Measurements from ENCODE around the gene CIRBP.

The CIRBP gene

DNA sequence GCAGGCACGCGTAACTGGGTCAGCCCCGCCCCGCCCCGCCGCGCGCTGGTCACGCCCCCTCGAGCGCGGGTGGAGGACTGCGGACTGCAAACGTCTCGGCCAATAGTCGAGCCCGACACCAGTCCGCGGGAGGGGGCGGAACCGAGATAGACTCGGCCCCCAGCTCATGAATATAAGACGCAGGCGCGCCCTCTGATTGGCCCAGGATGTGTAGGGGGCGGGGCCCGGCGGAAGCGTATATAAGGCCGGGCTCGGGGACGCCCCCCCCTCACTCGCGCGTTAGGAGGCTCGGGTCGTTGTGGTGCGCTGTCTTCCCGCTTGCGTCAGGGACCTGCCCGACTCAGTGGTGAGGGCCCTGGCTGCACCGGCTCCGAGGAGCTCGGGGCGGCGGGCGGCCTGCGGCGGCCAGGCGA lies at the start of gene CIRBP:
Gene CIRBP, plus strand, starts transcription at position 268 of the 413 bp plus-strand sequence. CDS start 1,602 bp downstream, outside the sequence.
- DNase-seq = peak; percentile 99

- no peak for DNase-seq
Measured at GRCh38 chr19:1219786-1220476, 49.2 kb upstream of the CIRBP start.

DNA sequence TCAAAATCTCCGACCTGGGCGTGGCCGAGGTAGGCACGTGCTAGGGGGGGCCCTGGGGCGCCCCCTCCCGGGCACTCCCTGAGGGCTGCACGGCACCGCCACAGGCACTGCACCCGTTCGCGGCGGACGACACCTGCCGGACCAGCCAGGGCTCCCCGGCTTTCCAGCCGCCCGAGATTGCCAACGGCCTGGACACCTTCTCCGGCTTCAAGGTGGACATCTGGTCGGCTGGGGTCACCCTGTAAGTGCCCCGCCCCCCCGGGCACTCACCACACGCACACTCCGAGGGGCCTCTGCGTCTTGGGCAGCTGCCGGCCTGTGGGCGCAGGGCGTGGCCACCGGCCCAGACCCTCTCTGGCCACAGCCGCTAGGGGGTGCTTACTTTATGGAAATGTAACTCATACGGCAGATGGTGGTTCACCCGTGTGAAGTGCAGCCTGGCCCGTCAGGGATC lies 48.6 kb upstream of the CIRBP start:
- no peak for DNase-seq

- no peak for DNase-seq
Measured at GRCh38 chr19:1220976-1221903, 47.9 kb upstream of the CIRBP start.

DNA sequence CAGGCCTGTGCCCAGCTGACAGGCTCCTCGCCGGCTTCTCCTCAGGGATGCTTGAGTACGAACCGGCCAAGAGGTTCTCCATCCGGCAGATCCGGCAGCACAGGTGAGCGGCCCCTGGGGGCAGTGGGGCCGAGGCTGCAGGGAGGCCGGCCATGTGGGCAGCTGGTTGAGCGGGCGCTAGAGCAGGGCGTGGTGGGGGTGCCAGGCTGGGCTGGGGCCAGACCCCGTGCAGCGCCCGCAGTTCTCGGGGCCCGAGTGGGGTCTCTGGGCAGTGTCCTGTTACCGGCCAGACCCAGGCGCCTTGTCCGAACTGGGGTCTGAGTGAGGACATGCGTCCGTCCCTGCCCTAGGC lies 47.3 kb upstream of the CIRBP start:
- DNase-seq = no peak

DNA sequence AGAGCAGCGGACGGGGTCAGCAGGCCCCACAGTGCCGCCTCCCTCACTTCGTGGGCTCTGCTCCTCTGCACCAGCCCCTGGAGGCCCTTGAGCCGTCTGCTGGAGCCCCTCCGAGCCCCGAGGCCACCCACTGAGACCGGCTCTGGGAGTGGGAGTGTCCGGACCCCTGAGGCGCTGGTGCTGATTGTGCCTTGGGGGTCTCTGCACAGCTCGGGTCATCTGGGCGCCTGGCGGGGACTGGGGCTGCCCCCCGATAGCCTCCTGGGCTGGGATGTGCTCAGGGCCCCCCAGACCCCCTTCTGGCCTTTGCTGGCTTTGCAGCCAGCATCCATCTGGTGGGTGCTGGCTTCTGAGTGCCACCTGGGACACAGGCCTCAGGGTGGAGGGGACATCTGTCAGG lies 46.7 kb upstream of the CIRBP start:
- no peak for DNase-seq

DNA sequence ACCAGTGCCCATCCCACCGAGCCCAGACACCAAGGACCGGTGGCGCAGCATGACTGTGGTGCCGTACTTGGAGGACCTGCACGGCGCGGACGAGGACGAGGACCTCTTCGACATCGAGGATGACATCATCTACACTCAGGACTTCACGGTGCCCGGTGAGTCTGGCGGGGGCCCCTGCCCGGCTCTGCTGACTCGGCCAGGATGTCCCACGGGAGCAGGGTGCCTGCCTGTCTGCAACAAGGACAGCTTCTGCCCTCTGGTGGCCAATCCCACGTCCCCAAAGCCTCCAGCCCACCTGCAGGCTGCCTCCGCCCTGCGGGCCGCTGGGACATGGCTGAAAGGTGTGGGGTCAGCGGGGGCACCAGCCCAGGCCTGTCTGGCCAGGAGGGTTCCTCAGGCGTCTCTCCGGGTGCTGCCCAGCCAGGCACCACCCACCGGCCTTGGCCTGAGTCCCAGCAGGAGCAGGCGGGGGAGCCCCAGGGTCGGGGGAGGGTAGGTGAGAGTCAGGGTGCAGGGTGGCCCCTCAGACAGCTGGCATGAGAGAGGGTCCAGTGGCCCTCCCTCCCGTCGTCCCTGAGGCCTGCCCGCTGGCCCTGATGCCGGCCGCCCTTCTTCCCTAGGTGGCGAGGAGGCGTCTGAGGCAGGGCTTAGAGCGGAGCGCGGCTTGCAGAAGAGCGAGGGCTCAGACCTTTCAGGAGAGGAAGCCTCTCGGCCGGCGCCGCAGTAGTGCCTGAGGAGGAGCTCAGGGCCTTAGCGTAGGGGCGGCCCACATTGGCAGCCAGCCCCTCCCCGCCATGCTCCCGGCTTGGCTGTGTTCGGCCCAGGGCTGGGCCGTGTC lies 45.9 kb upstream of the CIRBP start:
- DNase-seq = peak in 1 of 2 donors; percentile 34

- no peak for DNase-seq
Measured at GRCh38 chr19:1224047-1224825, 44.9 kb upstream of the CIRBP start.

DNA sequence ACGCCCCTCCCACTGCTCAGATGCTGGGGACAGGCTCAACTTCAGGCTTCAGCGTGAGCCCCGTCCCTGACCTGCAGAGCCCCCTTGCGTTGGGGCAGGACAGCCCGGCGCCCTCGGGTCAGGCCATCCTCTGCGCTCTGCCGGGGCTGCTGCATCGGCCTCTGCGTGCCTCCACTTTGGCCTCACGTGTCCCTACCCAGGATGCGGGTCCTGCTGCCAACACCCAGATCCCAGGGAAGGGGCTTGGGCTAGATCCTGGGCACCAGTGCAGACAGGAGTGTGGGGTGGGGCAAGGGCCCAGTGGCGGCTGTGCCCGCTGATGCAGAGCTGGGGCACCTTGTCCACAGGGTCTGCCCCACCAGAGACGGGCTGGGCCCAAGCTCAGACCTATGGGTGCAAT lies 44.3 kb upstream of the CIRBP start:
- DNase-seq = no peak

GRCh38 chr19:1225440-1226226 lies 43.5 kb upstream of the CIRBP start:
- no peak for DNase-seq

DNA sequence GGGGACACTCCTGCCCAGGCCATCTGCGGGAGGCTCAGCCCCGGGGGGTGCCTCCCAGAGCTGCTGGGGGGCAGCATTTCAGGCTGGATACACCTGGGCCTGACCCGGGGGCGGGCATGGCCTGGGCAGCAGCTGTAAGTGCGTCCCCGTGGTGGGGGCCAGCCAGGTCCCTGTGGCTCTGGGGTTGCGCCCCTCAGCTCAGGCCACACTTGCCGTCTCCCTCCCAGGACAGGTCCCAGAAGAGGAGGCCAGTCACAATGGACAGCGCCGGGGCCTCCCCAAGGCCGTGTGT lies 43.0 kb upstream of the CIRBP start:
- no peak for DNase-seq

DNA sequence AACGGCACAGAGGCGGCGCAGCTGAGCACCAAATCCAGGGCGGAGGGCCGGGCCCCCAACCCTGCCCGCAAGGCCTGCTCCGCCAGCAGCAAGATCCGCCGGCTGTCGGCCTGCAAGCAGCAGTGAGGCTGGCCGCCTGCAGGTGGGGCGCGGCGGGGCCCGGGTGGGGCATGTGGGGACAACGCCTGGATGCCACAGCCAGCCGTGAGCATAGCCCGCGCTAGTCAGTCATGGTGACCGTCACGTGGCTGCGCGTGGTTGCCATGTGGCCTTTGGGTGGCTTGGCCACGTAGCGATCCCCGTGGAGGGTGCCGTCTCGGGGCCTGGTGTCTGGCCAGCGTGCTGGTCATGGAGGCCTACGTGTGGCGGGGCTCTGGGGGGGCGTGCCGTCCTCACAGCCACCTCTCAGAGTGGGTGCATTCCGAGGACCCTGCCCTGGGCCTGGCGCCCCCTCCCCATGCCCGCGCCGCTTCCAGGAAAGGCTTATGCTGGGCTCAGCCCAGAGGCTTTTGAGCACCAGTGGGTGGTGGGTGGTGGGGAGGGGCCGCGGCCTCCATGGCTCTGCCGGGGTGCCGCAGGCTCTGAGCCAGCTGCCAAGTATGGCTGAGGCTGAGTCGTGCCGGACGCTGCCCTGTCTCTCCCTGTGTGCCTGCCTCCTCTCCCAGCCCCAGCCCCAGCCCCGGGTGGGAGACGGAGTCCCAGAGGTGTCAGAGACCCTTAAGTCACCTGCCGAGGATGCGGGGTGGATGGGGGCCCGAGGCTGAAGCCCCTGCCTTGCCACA lies 42.4 kb upstream of the CIRBP start:
- no peak for DNase-seq

- no peak for DNase-seq
Measured at GRCh38 chr19:1227304-1228054, 41.7 kb upstream of the CIRBP start.

- no peak for DNase-seq
Measured at GRCh38 chr19:1228161-1228957, 40.8 kb upstream of the CIRBP start.

DNA sequence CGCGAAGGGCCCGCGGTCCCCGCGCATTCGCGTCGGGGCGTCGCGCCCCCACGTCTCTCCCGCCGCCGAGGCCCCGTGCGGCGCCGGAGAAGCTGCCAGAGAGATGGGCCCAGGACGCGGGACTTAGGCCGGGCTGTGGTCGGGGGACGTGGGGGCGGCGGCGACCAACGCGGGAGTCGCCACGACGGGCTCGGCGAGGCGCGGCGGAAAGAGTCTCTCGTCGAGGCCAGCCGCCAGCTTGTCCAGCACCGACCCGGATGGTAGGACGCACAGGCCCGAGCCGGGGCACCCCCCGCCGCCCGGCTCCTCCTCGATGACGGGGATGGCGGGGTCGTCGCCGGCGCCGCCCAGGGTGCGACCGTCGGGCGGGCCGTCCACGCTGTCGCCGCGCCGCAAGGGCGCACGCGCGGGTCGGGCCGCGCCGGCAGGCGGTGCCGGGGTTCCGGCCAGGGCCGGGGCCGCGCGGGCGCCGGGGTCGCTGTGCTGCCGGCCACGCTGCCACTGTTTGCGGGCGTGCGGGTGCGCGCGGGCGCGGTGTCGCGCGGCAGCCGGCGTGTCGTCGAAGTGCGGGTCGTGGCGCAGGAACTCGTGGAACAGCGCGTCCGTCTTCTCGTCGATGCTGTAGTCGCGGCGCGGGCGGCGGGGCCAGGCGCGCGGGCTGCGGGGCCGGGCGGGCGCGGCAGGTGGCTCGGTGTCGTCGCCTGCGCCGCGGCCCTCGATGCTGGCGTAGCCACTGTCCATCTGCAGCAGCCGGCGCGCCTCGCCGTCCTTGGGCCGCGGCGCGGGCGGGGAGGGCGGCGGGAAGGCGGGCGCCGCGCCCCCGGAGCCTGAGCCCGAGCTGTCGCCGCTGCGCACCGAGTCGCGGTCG lies 39.8 kb upstream of the CIRBP start:
- no peak for DNase-seq

GRCh38 chr19:1229924-1230782 lies 39.0 kb upstream of the CIRBP start:
- DNase-seq = no peak

- DNase-seq = no peak
Measured at GRCh38 chr19:1230783-1231489, 38.2 kb upstream of the CIRBP start.

Data from CD4-positive, alpha-beta T cell treated with Interleukin-4 for 1 hour (primary cell).